Measurements from ENCODE around the gene PDE4A. TPM values are rescaled to one million over a fixed set of nuclear protein-coding genes. Genes with fewer than 3 reads are reported as not detected.
"Not testable (repeated sequence)": the region's sequence is repeated elsewhere in the genome, so short reads cannot be mapped to it uniquely, and the experiment has no call there.

The PDE4A gene
- total RNA-seq, 1 donor from 2014 or later = 18.8 TPM

GRCh38 chr19:10450853-10451609, 30.7 kb downstream of the PDE4A start:
- Mint-ChIP-seq H3K4me1 (ENCODE audit: low read depth) (no peaks in the 10 kb centered on the region), H3K9me3 (ENCODE audit: low read depth) (no peaks in the 10 kb centered on the region), H3K4me3 (ENCODE audit: unreplicated experiment) (no peak overlapping the region), H3K27ac (ENCODE audit: unreplicated experiment) (no peak overlapping the region), H3K27me3 (ENCODE audit: low read depth) (no peaks in the 10 kb centered on the region), H3K36me3 (ENCODE audit: low read depth) (peaks cover 14% of the 10 kb centered on the region)
- no peak for TF ChIP-seq CTCF (IDR thresholded peaks at IDR 0.05)
- DNase-seq (ENCODE audit: low spot score) = no peak

- H3K27ac Mint-ChIP-seq (ENCODE audit: unreplicated experiment) = no peak overlapping the region
- H3K4me1 Mint-ChIP-seq (ENCODE audit: low read depth) = no peaks in the 10 kb centered on the region
- no peak for TF ChIP-seq CTCF (IDR thresholded peaks at IDR 0.05)
- H3K36me3 Mint-ChIP-seq (ENCODE audit: low read depth) = peaks cover 10% of the 10 kb centered on the region
- H3K4me3 Mint-ChIP-seq (ENCODE audit: unreplicated experiment) = no peak overlapping the region
- no peak for DNase-seq (ENCODE audit: low spot score)
- H3K9me3 Mint-ChIP-seq (ENCODE audit: low read depth) = no peaks in the 10 kb centered on the region
- H3K27me3 Mint-ChIP-seq (ENCODE audit: low read depth) = no peaks in the 10 kb centered on the region
Observed at GRCh38 chr19:10452726-10453618, 32.6 kb downstream of the PDE4A start.

- Mint-ChIP-seq H3K36me3 (ENCODE audit: low read depth) (peaks cover 6% of the 10 kb centered on the region), H3K27ac (ENCODE audit: unreplicated experiment) (no peak overlapping the region), H3K27me3 (ENCODE audit: low read depth) (no peaks in the 10 kb centered on the region), H3K9me3 (ENCODE audit: low read depth) (no peaks in the 10 kb centered on the region), H3K4me3 (ENCODE audit: unreplicated experiment) (no peak overlapping the region), H3K4me1 (ENCODE audit: low read depth) (no peaks in the 10 kb centered on the region)
- no peak for TF ChIP-seq CTCF (IDR thresholded peaks at IDR 0.05)
- DNase-seq (ENCODE audit: low spot score) = no peak
Observed at GRCh38 chr19:10453852-10454251, 33.5 kb downstream of the PDE4A start.

GRCh38 chr19:10454267-10454666, 33.9 kb downstream of the PDE4A start:
- peaks cover 4% of the 10 kb centered on the region for H3K36me3 Mint-ChIP-seq (ENCODE audit: low read depth)
- no peaks in the 10 kb centered on the region for H3K9me3 Mint-ChIP-seq (ENCODE audit: low read depth)
- no peaks in the 10 kb centered on the region for H3K4me1 Mint-ChIP-seq (ENCODE audit: low read depth)
- DNase-seq (ENCODE audit: low spot score) = no peak
- H3K4me3 Mint-ChIP-seq (ENCODE audit: unreplicated experiment) = no peak overlapping the region
- H3K27me3 Mint-ChIP-seq (ENCODE audit: low read depth) = no peaks in the 10 kb centered on the region
- H3K27ac Mint-ChIP-seq (ENCODE audit: unreplicated experiment) = no peak overlapping the region
- no peak for TF ChIP-seq CTCF (IDR thresholded peaks at IDR 0.05)

GRCh38 chr19:10458733-10459132, 38.4 kb downstream of the PDE4A start:
- not testable (repeated sequence) for H3K27ac Mint-ChIP-seq (ENCODE audit: unreplicated experiment); H3K4me1 Mint-ChIP-seq (ENCODE audit: low read depth); H3K9me3 Mint-ChIP-seq (ENCODE audit: low read depth); DNase-seq (ENCODE audit: low spot score); H3K4me3 Mint-ChIP-seq (ENCODE audit: unreplicated experiment); H3K36me3 Mint-ChIP-seq (ENCODE audit: low read depth); H3K27me3 Mint-ChIP-seq (ENCODE audit: low read depth)

Data from chondrocyte (in vitro differentiated cells).